HG03460 (cell line): ENCODE data around the gene OR10T2.
"Not testable (repeated sequence)": the region's sequence is repeated elsewhere in the genome, so short reads cannot be mapped to it uniquely, and the experiment has no call there.

Experiments
- ATAC-seq: cut with Tn5 transposase; IDR thresholded peaks from one replicate; pipeline ENCODE4 v1.9.1; 2021; ENCODE audit not compliant: unreplicated experiment

The OR10T2 gene

GRCh38 chr1:158356616-158357015 is 42.6 kb downstream of the OR10T2 start:
- no peak for ATAC-seq

GRCh38 chr1:158355773-158356285 is 43.4 kb downstream of the OR10T2 start:
- ATAC-seq, result no peak

GRCh38 chr1:158354255-158354654 is 45.0 kb downstream of the OR10T2 start:
- no peak for ATAC-seq

- ATAC-seq, result no peak
Measured at GRCh38 chr1:158353303-158354075, 45.8 kb downstream of the OR10T2 start, which contains the start of gene CD1E. CD1E (plus strand) TSS chr1:158353894; CDS start chr1:158353989, 95 bp downstream.

- ATAC-seq, result not testable (repeated sequence)
Measured at GRCh38 chr1:158348946-158349345, 50.3 kb downstream of the OR10T2 start.
